ENCODE measurements around the gene ZDHHC3. TPM values are rescaled to one million over a fixed set of nuclear protein-coding genes. Genes with fewer than 3 reads are reported as not detected.
A peak's percentile ranks its signal among the peaks of the same experiment; 100 is the strongest.

The ZDHHC3 gene
- total and polyA plus RNA-seq, 7 donors = 43.2 to 82.8 (median 62.9) TPM

DNA sequence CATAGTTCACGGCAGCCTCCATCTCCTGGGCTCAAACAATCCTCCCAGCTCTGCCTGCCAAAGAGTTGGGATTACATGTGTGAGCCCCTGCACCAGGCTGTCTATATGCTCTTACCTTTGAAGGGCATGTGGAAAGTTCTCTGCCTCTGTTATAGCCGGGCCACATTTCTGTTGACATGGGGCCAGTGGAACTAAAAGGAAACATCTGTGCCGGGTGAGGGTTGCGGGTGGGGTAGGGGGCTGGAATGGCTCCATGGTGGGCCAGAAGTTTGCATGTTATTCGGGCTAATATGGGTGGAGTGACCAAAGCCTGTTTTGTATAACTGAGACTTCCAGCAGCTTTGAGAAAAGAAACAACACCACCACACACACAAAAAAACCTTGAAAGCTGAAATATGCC lies 41.8 kb upstream of the ZDHHC3 start:
- Histone ChIP-seq H3K27me3 (no peaks in the 10 kb centered on the region), H3K27ac (no peak overlapping the region), H3K9me3 (no peaks in the 10 kb centered on the region), H3K4me1 (peaks cover 0 to 14% (median 8%) of the 10 kb centered on the region in 4 donors), H3K36me3 (peaks cover 0 to 5% (median 0%) of the 10 kb centered on the region in 4 donors), H3K4me3 (no peak overlapping the region)
- DNase-seq = no peak
- WGBS, 2 donors = 58 to 84% methylated on average over 5 of the region's 5 CpGs
- intact Hi-C loops (cut with DNase I) = no loop called here
- TF ChIP-seq POLR2A (IDR thresholded peaks at IDR 0.05) = no peak
- TF ChIP-seq EP300 (IDR thresholded peaks at IDR 0.05) = no peak
- TF ChIP-seq POLR2AphosphoS5 (IDR thresholded peaks at IDR 0.05) = no peak
- TF ChIP-seq, protein P1, sequence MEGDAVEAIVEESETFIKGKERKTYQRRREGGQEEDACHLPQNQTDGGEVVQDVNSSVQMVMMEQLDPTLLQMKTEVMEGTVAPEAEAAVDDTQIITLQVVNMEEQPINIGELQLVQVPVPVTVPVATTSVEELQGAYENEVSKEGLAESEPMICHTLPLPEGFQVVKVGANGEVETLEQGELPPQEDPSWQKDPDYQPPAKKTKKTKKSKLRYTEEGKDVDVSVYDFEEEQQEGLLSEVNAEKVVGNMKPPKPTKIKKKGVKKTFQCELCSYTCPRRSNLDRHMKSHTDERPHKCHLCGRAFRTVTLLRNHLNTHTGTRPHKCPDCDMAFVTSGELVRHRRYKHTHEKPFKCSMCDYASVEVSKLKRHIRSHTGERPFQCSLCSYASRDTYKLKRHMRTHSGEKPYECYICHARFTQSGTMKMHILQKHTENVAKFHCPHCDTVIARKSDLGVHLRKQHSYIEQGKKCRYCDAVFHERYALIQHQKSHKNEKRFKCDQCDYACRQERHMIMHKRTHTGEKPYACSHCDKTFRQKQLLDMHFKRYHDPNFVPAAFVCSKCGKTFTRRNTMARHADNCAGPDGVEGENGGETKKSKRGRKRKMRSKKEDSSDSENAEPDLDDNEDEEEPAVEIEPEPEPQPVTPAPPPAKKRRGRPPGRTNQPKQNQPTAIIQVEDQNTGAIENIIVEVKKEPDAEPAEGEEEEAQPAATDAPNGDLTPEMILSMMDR (IDR thresholded peaks at IDR 0.05) = no peak

DNA sequence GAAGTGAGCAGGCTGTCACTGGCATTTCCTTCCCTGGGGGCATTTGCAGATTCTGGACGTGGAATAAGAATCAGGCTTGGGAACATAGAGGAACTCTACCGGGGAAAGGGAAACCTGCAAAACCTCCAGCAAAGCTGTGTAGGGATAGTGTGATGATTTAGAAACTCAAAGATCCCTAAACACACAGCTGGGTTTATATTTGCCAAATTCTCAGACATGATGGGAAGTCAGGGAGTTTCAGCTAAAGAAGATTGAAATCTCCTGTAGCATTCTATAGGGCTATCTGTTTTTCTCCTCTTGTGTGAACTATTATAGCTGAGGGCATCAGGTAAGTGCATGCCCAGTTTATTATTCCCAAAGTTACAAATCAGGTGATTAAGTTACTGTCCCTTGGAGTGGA lies 40.9 kb upstream of the ZDHHC3 start:
- intact Hi-C loops (cut with DNase I) = no loop called here
- Histone ChIP-seq H3K9me3 (no peaks in the 10 kb centered on the region), H3K36me3 (peaks cover 0 to 5% (median 0%) of the 10 kb centered on the region in 4 donors), H3K27ac (no peak overlapping the region), H3K27me3 (no peaks in the 10 kb centered on the region), H3K4me3 (no peak overlapping the region), H3K4me1 (peaks cover 0 to 21% (median 16%) of the 10 kb centered on the region in 4 donors)
- WGBS, 2 donors = 82 to 92% methylated on average over 2 of the region's 2 CpGs
- DNase-seq = no peak
- TF ChIP-seq EP300 (IDR thresholded peaks at IDR 0.05) (no peak), POLR2AphosphoS5 (IDR thresholded peaks at IDR 0.05) (no peak), POLR2A (IDR thresholded peaks at IDR 0.05) (no peak)
- TF ChIP-seq, protein P1 (IDR thresholded peaks at IDR 0.05) = no peak

DNA sequence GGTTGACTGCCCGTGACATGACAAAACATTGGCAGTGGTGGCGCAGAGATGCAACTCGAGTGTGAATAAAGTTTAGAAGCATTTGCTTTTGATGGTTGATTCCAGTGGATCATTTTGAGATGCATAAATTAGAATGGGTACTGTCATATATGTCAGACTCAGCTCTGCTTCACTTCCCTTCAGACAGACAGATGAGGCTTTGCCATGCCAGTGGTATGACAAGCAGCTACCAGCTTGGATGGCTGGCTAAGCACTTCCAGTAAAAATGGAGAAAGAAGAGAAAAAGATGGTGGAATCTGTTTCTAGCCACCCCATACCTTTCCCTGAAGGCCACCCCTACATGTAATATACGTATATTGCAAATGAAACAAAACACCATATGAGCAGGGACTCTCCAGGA lies 36.6 kb upstream of the ZDHHC3 start:
- Histone ChIP-seq H3K36me3 (peaks cover 0 to 9% (median under 1%) of the 10 kb centered on the region in 4 donors), H3K27ac (peak overlapping the region; percentile 80 to 89 (median 82)), H3K4me3 (no peak overlapping the region), H3K27me3 (no peaks in the 10 kb centered on the region), H3K4me1 (peaks cover 0 to 58% (median 52%) of the 10 kb centered on the region in 4 donors), H3K9me3 (no peaks in the 10 kb centered on the region)
- intact Hi-C loops (cut with DNase I) = no loop called here
- DNase-seq = no peak
- TF ChIP-seq POLR2A (IDR thresholded peaks at IDR 0.05) (no peak), EP300 (IDR thresholded peaks at IDR 0.05) (no peak), POLR2AphosphoS5 (IDR thresholded peaks at IDR 0.05) (no peak)
- TF ChIP-seq, protein P1 (IDR thresholded peaks at IDR 0.05) = no peak
- WGBS, 2 donors = 93 to 95% methylated on average over 4 of the region's 4 CpGs

DNA sequence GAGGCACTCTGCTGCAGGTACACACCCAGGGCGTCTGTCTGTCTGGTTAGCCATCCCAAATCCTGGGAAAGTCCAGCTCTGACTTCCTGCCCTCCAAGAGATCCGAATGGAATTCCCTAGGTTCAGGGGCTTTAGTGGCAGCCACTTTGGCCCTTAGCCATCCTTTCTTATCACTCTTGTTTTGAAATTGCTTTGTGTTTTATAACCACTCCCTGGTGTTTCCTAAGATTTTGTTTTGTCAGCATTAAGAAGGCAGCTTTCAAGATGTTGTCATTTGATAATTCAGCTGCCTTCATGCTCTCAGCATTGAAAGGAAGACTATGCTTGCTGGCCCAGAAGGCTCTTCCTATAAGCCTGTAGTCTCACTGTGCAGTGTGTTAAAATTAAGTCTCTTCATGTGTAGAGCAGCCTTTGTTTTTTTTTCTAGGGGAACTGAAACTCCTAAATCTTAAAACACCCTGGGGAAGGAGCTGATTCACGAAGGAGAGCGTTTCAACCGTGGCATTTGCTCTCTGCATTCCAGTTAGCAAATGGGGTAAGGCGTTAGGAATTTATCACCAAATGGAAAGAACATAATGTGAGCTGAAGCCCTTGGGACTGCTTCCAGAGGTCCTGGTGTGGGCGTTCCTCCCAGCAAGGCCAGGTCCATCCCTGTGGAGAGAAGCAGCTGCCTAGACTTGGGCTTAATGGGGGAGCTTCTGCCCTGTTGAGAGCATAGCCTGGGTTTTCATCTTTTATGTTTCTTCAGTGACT lies 36.0 kb upstream of the ZDHHC3 start:
- Histone ChIP-seq H3K4me1 (peaks cover 0 to 64% (median 52%) of the 10 kb centered on the region in 4 donors), H3K36me3 (peaks cover 0 to 14% (median 4%) of the 10 kb centered on the region in 4 donors), H3K9me3 (no peaks in the 10 kb centered on the region), H3K27me3 (no peaks in the 10 kb centered on the region), H3K27ac (peak overlapping the region; percentile 80 to 89 (median 82)), H3K4me3 (no peak overlapping the region)
- TF ChIP-seq EP300 (IDR thresholded peaks at IDR 0.05) (peak in 2 of 4 donors; percentile 29 to 76), POLR2A (IDR thresholded peaks at IDR 0.05) (no peak), POLR2AphosphoS5 (IDR thresholded peaks at IDR 0.05) (peak; percentile 8 to 61 (median 48))
- TF ChIP-seq, protein P1 (IDR thresholded peaks at IDR 0.05) = no peak
- intact Hi-C loops (cut with DNase I) = no loop called here
- WGBS, 2 donors = 40% methylated on average over 7 of the region's 7 CpGs
- peak; percentile 89 for DNase-seq
